Measurements from ENCODE around the gene PRKCZ. TPM values are rescaled to one million over a fixed set of nuclear protein-coding genes. Genes with fewer than 3 reads are reported as not detected.

Gene PRKCZ
- total RNA-seq, 1 donor from 2014 or later: 33.4 TPM

DNA sequence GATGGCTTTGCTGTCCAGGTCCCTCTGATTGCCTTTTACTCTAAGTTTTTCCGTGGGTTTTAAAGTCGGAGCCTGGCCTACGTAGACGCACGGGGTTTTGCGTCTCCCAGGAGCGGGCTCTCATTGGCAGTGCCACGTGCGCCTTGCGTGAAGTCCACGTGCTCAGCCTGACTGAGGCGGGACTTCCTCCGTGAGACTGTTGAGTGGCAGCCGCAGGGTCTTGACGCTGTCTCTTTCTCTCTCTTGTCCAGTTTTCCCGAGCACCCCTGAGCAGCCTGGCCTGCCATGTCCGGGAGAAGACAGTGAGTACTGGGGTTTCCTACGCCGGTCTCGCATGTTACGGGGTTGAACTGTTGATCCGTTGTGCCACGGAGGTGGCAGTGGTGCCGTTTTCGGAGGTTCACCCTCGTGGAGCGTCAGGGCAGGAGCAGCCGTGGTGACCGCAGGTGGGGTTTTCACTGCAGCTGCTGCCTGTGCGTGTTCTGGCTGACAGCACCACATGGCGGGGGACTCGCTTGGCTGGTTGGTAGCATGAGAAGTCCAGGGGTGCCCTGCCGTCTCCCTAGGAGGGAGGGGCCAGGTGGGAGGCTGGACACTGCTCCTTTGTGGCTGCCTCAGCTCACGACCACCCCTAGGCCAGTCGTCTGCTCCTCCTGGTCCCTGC, 9.2 kb downstream of the PRKCZ start:
- Histone ChIP-seq H3K36me3 (peaks cover 5% of the 10 kb centered on the region), H3K27me3 (no peaks in the 10 kb centered on the region), H3K9ac (no peak overlapping the region), H3K4me2 (no peak overlapping the region), H4K20me1 (ENCODE audit: low read depth) (peaks cover 14% of the 10 kb centered on the region), H3F3A (ENCODE audit: low read depth) (no peaks in the 10 kb centered on the region), H3K4me3 (no peak overlapping the region), H3K79me2 (ENCODE audit: low read depth) (peaks cover 3% of the 10 kb centered on the region), H3K4me1 (no peaks in the 10 kb centered on the region), H2AFZ (replicated peaks) (no peak overlapping the region), H3K27ac (no peak overlapping the region), H3K9me3 (ENCODE audit: low read depth) (no peaks in the 10 kb centered on the region)
- TF ChIP-seq, protein P1, sequence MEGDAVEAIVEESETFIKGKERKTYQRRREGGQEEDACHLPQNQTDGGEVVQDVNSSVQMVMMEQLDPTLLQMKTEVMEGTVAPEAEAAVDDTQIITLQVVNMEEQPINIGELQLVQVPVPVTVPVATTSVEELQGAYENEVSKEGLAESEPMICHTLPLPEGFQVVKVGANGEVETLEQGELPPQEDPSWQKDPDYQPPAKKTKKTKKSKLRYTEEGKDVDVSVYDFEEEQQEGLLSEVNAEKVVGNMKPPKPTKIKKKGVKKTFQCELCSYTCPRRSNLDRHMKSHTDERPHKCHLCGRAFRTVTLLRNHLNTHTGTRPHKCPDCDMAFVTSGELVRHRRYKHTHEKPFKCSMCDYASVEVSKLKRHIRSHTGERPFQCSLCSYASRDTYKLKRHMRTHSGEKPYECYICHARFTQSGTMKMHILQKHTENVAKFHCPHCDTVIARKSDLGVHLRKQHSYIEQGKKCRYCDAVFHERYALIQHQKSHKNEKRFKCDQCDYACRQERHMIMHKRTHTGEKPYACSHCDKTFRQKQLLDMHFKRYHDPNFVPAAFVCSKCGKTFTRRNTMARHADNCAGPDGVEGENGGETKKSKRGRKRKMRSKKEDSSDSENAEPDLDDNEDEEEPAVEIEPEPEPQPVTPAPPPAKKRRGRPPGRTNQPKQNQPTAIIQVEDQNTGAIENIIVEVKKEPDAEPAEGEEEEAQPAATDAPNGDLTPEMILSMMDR (IDR thresholded peaks at IDR 0.05): no peak
- TF ChIP-seq EZH2 (IDR thresholded peaks at IDR 0.05) (no peak), EZH2phosphoT487 (IDR thresholded peaks at IDR 0.05) (no peak)
- no peak overlapping the region for H3K4me3 Mint-ChIP-seq
- peaks cover 10% of the 10 kb centered on the region for H3K9me3 Mint-ChIP-seq
- no peak overlapping the region for H3K27ac Mint-ChIP-seq
- no peaks in the 10 kb centered on the region for H3K4me1 Mint-ChIP-seq
- peaks cover 7% of the 10 kb centered on the region for H3K36me3 Mint-ChIP-seq
- H3K27me3 Mint-ChIP-seq (ENCODE audit: insufficient read depth, low read depth): peaks cover 2% of the 10 kb centered on the region
- DNase-seq (ENCODE audit: low spot score): no peak

DNA sequence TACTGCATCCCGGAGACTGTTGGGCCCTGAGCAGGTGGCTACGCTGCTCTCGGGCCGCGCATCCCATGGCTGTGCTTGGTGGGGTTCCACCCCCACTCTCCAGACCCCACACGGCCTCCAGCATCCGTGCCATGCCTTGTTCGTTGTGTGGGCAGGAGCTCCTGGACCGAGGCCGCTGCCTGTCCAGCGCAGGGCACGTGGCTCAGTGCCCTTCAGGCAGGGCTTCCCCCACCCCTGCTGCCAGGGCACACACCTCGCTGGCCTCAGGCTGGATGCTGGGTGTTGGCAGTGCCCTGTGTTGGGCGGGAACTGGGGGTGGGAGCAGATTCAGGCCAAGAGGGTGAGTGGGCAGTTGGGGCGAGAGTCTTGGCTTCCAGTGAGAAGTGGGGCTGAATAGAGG, 9.9 kb downstream of the PRKCZ start:
- H3K9me3 ChIP-seq (ENCODE audit: low read depth): no peaks in the 10 kb centered on the region
- H3K27ac ChIP-seq: no peak overlapping the region
- H3K9me3 Mint-ChIP-seq: peaks cover 14% of the 10 kb centered on the region
- peaks cover 11% of the 10 kb centered on the region for H4K20me1 ChIP-seq (ENCODE audit: low read depth)
- no peak overlapping the region for H3K4me3 Mint-ChIP-seq
- H3K4me1 ChIP-seq: no peaks in the 10 kb centered on the region
- H3K4me1 Mint-ChIP-seq: no peaks in the 10 kb centered on the region
- H2AFZ ChIP-seq (replicated peaks): no peak overlapping the region
- H3K27me3 ChIP-seq: no peaks in the 10 kb centered on the region
- no peak for DNase-seq (ENCODE audit: low spot score)
- H3F3A ChIP-seq (ENCODE audit: low read depth): no peaks in the 10 kb centered on the region
- peaks cover 10% of the 10 kb centered on the region for H3K36me3 Mint-ChIP-seq
- H3K4me2 ChIP-seq: no peak overlapping the region
- no peak overlapping the region for H3K27ac Mint-ChIP-seq
- H3K36me3 ChIP-seq: peaks cover 7% of the 10 kb centered on the region
- peaks cover under 1% of the 10 kb centered on the region for H3K27me3 Mint-ChIP-seq (ENCODE audit: insufficient read depth, low read depth)
- TF ChIP-seq EZH2 (IDR thresholded peaks at IDR 0.05) (no peak), EZH2phosphoT487 (IDR thresholded peaks at IDR 0.05) (no peak)
- TF ChIP-seq, protein P1 (IDR thresholded peaks at IDR 0.05): no peak
- H3K4me3 ChIP-seq: no peak overlapping the region
- H3K79me2 ChIP-seq (ENCODE audit: low read depth): peaks cover 6% of the 10 kb centered on the region
- H3K9ac ChIP-seq: no peak overlapping the region

DNA sequence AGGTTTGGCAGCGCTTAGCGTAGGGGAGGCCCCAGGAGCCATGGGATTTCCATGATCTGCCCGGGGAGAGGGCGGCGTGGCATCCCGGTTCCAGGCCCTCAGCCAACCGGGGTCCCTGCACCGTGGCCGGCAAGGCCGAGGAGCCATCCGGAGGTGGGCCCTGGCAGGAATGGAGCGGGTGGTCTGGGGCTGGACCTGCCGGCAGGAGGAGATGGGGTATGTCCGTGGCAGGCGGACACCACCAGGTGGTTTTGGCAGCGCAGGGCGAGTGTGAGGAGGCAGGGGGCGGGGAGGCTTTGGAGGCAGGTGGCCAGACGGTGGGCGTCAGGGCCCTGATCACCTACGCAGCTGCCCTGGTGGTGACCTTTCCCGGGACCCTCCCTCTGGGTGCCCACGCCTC, 10.3 kb downstream of the PRKCZ start:
- H3K79me2 ChIP-seq (ENCODE audit: low read depth): peaks cover 8% of the 10 kb centered on the region
- TF ChIP-seq, protein P1 (IDR thresholded peaks at IDR 0.05): no peak
- no peak for TF ChIP-seq EZH2 (IDR thresholded peaks at IDR 0.05)
- no peak for TF ChIP-seq EZH2phosphoT487 (IDR thresholded peaks at IDR 0.05)
- H3K4me2 ChIP-seq: no peak overlapping the region
- H3K4me3 Mint-ChIP-seq: no peak overlapping the region
- no peak overlapping the region for H3K27ac ChIP-seq
- peaks cover 17% of the 10 kb centered on the region for H3K9me3 Mint-ChIP-seq
- H3F3A ChIP-seq (ENCODE audit: low read depth): no peaks in the 10 kb centered on the region
- H4K20me1 ChIP-seq (ENCODE audit: low read depth): peaks cover 9% of the 10 kb centered on the region
- H3K9me3 ChIP-seq (ENCODE audit: low read depth): no peaks in the 10 kb centered on the region
- H3K36me3 ChIP-seq: peaks cover 7% of the 10 kb centered on the region
- no peaks in the 10 kb centered on the region for H3K27me3 Mint-ChIP-seq (ENCODE audit: insufficient read depth, low read depth)
- H3K4me1 Mint-ChIP-seq: no peaks in the 10 kb centered on the region
- H3K9ac ChIP-seq: no peak overlapping the region
- peaks cover 10% of the 10 kb centered on the region for H3K36me3 Mint-ChIP-seq
- H3K27ac Mint-ChIP-seq: no peak overlapping the region
- H3K27me3 ChIP-seq: no peaks in the 10 kb centered on the region
- H2AFZ ChIP-seq (replicated peaks): no peak overlapping the region
- DNase-seq (ENCODE audit: low spot score): no peak
- no peak overlapping the region for H3K4me3 ChIP-seq
- H3K4me1 ChIP-seq: no peaks in the 10 kb centered on the region

Measured in neural progenitor cell (in vitro differentiated cells).